AG04450 (cell line): ENCODE measurements around the gene CCDC141. TPM values are rescaled to one million over a fixed set of nuclear protein-coding genes. Genes with fewer than 3 reads are reported as not detected.

Experiments used
- CTCF ChIA-PET: fragments of 300-600, 350-600 bp; formaldehyde crosslinking; extraction: SDS; loops from one replicate; lab custom pipeline; 2022; ENCODE audit warnings: antibody characterized with exemption, inconsistent platforms; lab: Charles Lee
- POLR2A ChIA-PET: fragments of 350-600 bp; formaldehyde crosslinking; extraction: SDS; loops from one replicate; lab custom pipeline; 2021; ENCODE audit warnings: antibody characterized with exemption, inconsistent platforms; lab: Yijun Ruan, JAX
- DNase-seq: peaks from one replicate; pipeline ENCODE4 v3.0.0-alpha.2; 2011; ENCODE audit warnings: low read depth, low spot score
- H3K27ac ChIP-seq: one replicate; pipeline ENCODE4 v1.5.1; 2012; ENCODE audit warnings: low read depth, low read length, control low read depth
- H3K27me3 ChIP-seq: one replicate; pipeline ENCODE4 v1.6.0; 2012; ENCODE audit warnings: low read length; ENCODE audit not compliant: control insufficient read depth, insufficient read depth
- H3K4me3 ChIP-seq: 2 replicates; pipeline ENCODE4 v1.5.1; 2011; ENCODE audit warnings: mild to moderate bottlenecking, low read depth, low read length, control low read depth
- H3K9me3 ChIP-seq: 2 replicates; pipeline ENCODE4 v1.5.1; 2012; ENCODE audit warnings: low read length; ENCODE audit not compliant: control insufficient read depth, insufficient read depth
- CTCF ChIP-seq: IDR thresholded peaks from 2 replicates; pipeline ENCODE4 v1.5.1; 2011; ENCODE audit warnings: low read depth, low read length, control low read depth, inconsistent platforms
- polyA plus RNA-seq: library from polyadenylated mRNA; depleted of rRNA; stranded (reverse); fragments of >200 nt; gene quantifications from 2 replicates; pipeline ENCODE4 v1.2.3, GENCODE V29; 2011

CCDC141 gene
- polyA plus RNA-seq, 1 experiment = not detected

- CTCF ChIA-PET = no interaction called here
- no peaks in the 10 kb centered on the region for H3K9me3 ChIP-seq
- H3K27me3 ChIP-seq = no peaks in the 10 kb centered on the region
- no peak for TF ChIP-seq CTCF
- H3K4me3 ChIP-seq = no peak overlapping the region
- no peak overlapping the region for H3K27ac ChIP-seq
- POLR2A ChIA-PET = no interaction called here
- DNase-seq = no peak
Measured at GRCh38 chr2:179005976-179006375, 44.0 kb downstream of the CCDC141 start.

DNA sequence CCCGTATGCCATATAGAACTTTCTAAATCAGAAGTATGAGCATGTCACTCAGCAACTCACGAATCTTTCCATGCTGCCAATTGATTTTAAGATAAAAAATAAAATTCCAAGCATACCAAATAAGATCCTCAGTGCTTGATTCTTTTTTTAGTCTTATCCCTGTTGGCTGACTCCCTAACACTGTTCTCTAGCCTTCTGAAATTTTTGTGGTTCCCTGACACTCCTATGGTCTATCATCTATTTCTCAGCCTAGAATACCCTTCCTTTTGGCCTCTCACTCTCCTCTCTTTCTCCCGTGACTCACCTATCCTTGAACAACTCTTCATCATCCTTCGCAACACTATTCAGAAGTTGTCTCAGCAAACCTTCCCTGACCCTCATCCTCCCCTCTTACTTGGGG, 50.5 kb downstream of the CCDC141 start:
- DNase-seq = no peak
- POLR2A ChIA-PET = no interaction called here
- Histone ChIP-seq H3K27me3 (no peaks in the 10 kb centered on the region), H3K9me3 (no peaks in the 10 kb centered on the region), H3K27ac (no peak overlapping the region), H3K4me3 (no peak overlapping the region)
- CTCF ChIA-PET = no interaction called here
- no peak for TF ChIP-seq CTCF

DNA sequence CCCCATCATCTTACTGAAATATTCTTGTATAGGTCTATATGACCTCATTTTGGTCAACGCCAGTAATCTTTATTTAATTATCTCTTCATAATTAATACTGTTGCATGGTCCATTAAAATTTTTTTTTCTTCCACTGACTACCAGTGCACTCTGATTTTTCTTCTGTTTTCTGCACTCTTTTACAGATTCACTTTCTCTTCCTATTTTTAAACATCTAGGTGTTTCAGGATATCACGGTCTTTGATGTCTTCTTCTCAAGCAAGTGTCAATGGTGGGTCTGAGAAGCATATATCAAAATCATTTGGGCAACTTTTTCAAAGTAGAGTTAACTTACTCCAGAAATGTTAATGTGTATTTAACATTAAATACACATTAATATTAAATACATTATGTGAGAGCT, 51.4 kb downstream of the CCDC141 start:
- TF ChIP-seq CTCF = no peak
- H3K27me3 ChIP-seq = no peaks in the 10 kb centered on the region
- ChIA-PET POLR2A (no interaction called here), CTCF (interaction anchor here (1.4 kb wide), 1 partner anchor 203 kb away, joined by 4 read pairs; no protein-coding TSS in a partner anchor)
- DNase-seq = no peak
- H3K9me3 ChIP-seq = no peaks in the 10 kb centered on the region
- H3K27ac ChIP-seq = no peak overlapping the region
- no peak overlapping the region for H3K4me3 ChIP-seq

GRCh38 chr2:178997477-178997876, 52.5 kb downstream of the CCDC141 start:
- no peak for TF ChIP-seq CTCF
- ChIA-PET CTCF (interaction anchor here (1.4 kb wide), 1 partner anchor 202 kb away, joined by 4 read pairs; no protein-coding TSS in a partner anchor), POLR2A (no interaction called here)
- no peak for DNase-seq
- Histone ChIP-seq H3K27me3 (no peaks in the 10 kb centered on the region), H3K27ac (no peak overlapping the region), H3K4me3 (no peak overlapping the region), H3K9me3 (no peaks in the 10 kb centered on the region)

DNA sequence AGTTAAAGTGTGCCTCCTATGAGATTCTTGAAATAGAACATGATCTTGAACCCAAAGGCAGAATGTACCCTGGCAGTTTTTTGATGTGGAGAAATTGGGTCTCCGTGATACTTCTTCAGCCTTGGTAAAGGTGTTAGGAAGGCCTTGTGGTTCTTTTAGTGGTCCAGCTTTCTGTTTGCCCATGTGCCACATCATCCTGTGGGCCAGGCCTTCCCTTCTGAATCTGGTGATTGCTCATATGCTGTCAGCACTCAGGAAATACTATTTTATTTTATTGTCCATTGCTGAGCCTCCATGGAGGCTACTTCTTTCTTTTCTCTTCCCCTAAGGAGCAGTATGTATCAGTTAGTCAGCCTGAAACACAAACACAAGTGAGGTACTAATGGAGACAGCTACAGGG, 52.9 kb downstream of the CCDC141 start:
- no peaks in the 10 kb centered on the region for H3K27me3 ChIP-seq
- POLR2A ChIA-PET = no interaction called here
- no peaks in the 10 kb centered on the region for H3K9me3 ChIP-seq
- H3K27ac ChIP-seq = no peak overlapping the region
- DNase-seq = no peak
- CTCF ChIA-PET = interaction anchor here (1.4 kb wide), 1 partner anchor 201 kb away, joined by 4 read pairs; no protein-coding TSS in a partner anchor
- no peak for TF ChIP-seq CTCF
- H3K4me3 ChIP-seq = no peak overlapping the region
